Right atrium auricular region (tissue), 2 donors: ENCODE data around the gene AUH. TPM values are rescaled to one million over a fixed set of nuclear protein-coding genes. Genes with fewer than 3 reads are reported as not detected.

Experiments
- DNase-seq: peaks from one replicate; pipeline ENCODE4 v3.0.0-alpha.2; 2019; ENCODE audit warnings: low spot score
- H3K27ac ChIP-seq, 2 donors: fragments of 200-600 bp; sonication (generic); 1 replicate in 1 of 2; 2 replicates in 1 of 2; pipeline ENCODE4 v1.5.1; 2016 to 2019
- H3K27me3 ChIP-seq, 2 donors: fragments of 200-600 bp; sonication (generic); one replicate each; pipeline versions ENCODE4 v1.5.1 to v1.6.0; 2017 to 2019
- H3K36me3 ChIP-seq: fragments of 200-600 bp; sonication (generic); one replicate; pipeline ENCODE4 v1.5.1; 2016
- H3K4me1 ChIP-seq, 2 donors: fragments of 200-600 bp; sonication (generic); one replicate each; pipeline versions ENCODE4 v1.5.1 to v1.6.0; 2017 to 2019
- H3K4me3 ChIP-seq, 2 donors: fragments of 200-600 bp; sonication (generic); 1 replicate in 1 of 2; 2 replicates in 1 of 2; pipeline ENCODE4 v1.5.1; 2017 to 2019; ENCODE audit warnings: mild to moderate bottlenecking in 1 of 2, moderate library complexity in 1 of 2
- H3K9me3 ChIP-seq, 2 donors: fragments of 200-600 bp; sonication (generic); one replicate each; pipeline ENCODE4 v1.5.1; 2019
- CTCF ChIP-seq, 2 donors: fragments of 200-600 bp; sonication (generic); IDR thresholded peaks; one replicate each; pipeline ENCODE4 v1.5.1; 2019; ENCODE audit warnings: antibody characterized with exemption in 2 of 2
- total RNA-seq, 2 donors: library from RNA; depleted of rRNA; stranded (reverse); fragments of >200 nt; gene quantifications; one replicate each; pipeline ENCODE4 v1.1.0, GENCODE V29; 2016

AUH gene
- total RNA-seq, 2 donors from 2014 or later, result 16.3 to 50.4 TPM

DNA sequence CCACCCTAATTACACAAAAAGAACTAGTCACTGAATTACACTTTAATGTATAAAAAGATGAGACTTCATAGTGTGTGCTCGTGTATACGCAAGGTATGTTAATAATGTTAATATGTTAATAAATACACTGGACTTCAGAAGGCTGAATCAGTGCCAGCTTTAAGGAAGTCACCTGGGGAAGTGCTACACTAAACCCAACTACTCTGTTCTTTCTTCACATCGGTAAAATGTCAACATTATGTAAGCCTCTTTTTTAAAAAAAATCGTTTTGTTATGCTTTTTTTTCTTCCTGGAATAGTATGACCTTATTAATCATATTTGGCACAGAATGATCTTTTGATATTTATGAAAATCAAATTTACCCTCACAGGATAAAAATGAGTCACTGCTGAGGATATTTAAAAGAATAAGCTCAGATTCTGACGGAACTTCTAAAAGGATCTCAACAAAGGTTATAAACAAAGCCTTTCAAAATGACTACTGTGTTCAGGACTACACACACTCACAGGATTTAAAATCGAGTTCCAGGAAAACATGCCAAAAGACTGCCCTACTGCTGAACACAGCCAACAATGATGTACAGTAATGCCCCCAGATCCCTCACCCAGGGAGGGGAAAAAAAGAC is 75.9 kb downstream of the AUH start:
- Histone ChIP-seq H3K27ac (no peak overlapping the region), H3K9me3 (no peaks in the 10 kb centered on the region), H3K27me3 (no peaks in the 10 kb centered on the region), H3K36me3 (no peaks in the 10 kb centered on the region), H3K4me1 (no peaks in the 10 kb centered on the region), H3K4me3 (no peak overlapping the region)
- DNase-seq, result no peak
- no peak for TF ChIP-seq CTCF (IDR thresholded peaks at IDR 0.05)

DNA sequence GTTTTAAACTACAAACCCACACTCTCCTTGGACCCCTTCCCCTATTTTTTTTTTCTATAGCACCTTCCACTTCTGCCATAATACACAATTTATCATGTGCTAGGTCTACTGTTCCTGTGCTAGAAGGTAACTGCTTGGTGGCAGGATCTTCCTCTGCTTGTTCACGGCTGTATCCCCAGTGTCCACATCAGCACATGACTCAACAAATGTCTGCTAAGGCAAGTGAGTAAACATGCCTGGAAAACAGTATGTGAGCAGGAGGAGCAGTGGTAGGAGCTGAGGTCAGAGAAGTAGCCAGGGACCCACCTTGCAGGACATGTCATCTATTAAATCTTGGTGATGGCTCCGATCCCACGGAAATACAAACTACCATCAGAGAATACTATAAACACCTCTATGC is 79.4 kb downstream of the AUH start:
- no peak for TF ChIP-seq CTCF (IDR thresholded peaks at IDR 0.05)
- Histone ChIP-seq H3K36me3 (no peaks in the 10 kb centered on the region), H3K27me3 (no peaks in the 10 kb centered on the region), H3K4me3 (no peak overlapping the region), H3K4me1 (no peaks in the 10 kb centered on the region), H3K27ac (no peak overlapping the region), H3K9me3 (no peaks in the 10 kb centered on the region)
- no peak for DNase-seq

- TF ChIP-seq CTCF (IDR thresholded peaks at IDR 0.05), result no peak
- no peak for DNase-seq
- Histone ChIP-seq H3K9me3 (no peaks in the 10 kb centered on the region), H3K36me3 (no peaks in the 10 kb centered on the region), H3K4me3 (no peak overlapping the region), H3K4me1 (peaks cover 0 to 3% of the 10 kb centered on the region in 2 donors), H3K27me3 (no peaks in the 10 kb centered on the region), H3K27ac (no peak overlapping the region)
Observed at GRCh38 chr9:91279296-91280204, 82.2 kb downstream of the AUH start.

DNA sequence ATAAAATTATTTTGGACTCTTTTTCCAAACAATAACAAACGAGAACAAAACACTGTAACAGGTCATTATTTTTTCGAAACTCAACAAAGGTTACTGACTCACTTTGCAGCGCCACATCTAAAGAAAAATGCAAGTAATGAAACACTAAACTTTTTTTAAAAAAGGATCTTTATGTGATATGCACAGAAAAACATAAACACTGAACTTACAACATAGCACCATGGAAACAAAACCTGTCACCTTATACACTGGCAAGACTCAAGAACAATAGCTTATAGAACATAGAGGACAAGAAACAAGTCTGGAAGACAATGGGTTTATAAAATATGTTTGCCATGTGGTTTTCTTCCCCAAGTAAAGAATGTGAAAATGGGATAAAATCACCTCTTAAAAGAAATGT is 85.2 kb downstream of the AUH start:
- Histone ChIP-seq H3K27ac (no peak overlapping the region), H3K9me3 (no peaks in the 10 kb centered on the region), H3K4me1 (peaks cover 0 to 3% of the 10 kb centered on the region in 2 donors), H3K36me3 (no peaks in the 10 kb centered on the region), H3K27me3 (no peaks in the 10 kb centered on the region), H3K4me3 (no peak overlapping the region)
- DNase-seq, result no peak
- no peak for TF ChIP-seq CTCF (IDR thresholded peaks at IDR 0.05)

GRCh38 chr9:91275655-91276054 is 86.1 kb downstream of the AUH start:
- Histone ChIP-seq H3K36me3 (no peaks in the 10 kb centered on the region), H3K9me3 (no peaks in the 10 kb centered on the region), H3K27me3 (no peaks in the 10 kb centered on the region), H3K4me1 (peaks cover 0 to 3% of the 10 kb centered on the region in 2 donors), H3K4me3 (no peak overlapping the region), H3K27ac (no peak overlapping the region)
- no peak for DNase-seq
- TF ChIP-seq CTCF (IDR thresholded peaks at IDR 0.05), result no peak
